DND-41 (cell line): ENCODE data around the gene PPM1J.

Experiments
- CTCF ChIP-seq: IDR thresholded peaks from 2 replicates; pipeline ENCODE4 v1.5.1; 2012; ENCODE audit warnings: borderline replicate concordance, low read length, moderate library complexity, mild to moderate bottlenecking; ENCODE audit not compliant: poor library complexity, severe bottlenecking; ENCODE audit errors: extremely low read depth
- EZH2 ChIP-seq: IDR thresholded peaks from 3 replicates; pipeline ENCODE4 v1.6.1; 2012; ENCODE audit warnings: borderline replicate concordance, low read depth, mild to moderate bottlenecking, moderate library complexity, low read length, inconsistent platforms; ENCODE audit not compliant: severe bottlenecking

GRCh38 chr1:112700290-112701226, 14.6 kb downstream of the PPM1J start:
- TF ChIP-seq CTCF (no peak), EZH2 (no peak)
